RWPE2 (cell line): ENCODE measurements around the gene BCAS4.
A peak's percentile ranks its signal among the peaks of the same experiment; 100 is the strongest.

Experiments used
- ATAC-seq: fragments of 200-7000 bp; cut with Tn5 transposase; 3 replicates; pipeline ENCODE4 v1.9.1; 2021; ENCODE audit warnings: low read depth
- DNase-seq: peaks from one replicate; pipeline ENCODE4 v3.0.0-alpha.2; 2020; ENCODE audit warnings: low spot score
- H3K27ac ChIP-seq: fragments of 450-650 bp; 2 replicates; pipeline ENCODE4 v1.5.1; 2017; ENCODE audit warnings: mild to moderate bottlenecking; ENCODE audit not compliant: poor library complexity, severe bottlenecking
- H3K27me3 ChIP-seq: fragments of 250-450 bp; sonication (Bioruptor Pico); 2 replicates; pipeline ENCODE4 v1.5.1; 2021; ENCODE audit warnings: mild to moderate bottlenecking, moderate library complexity; ENCODE audit not compliant: insufficient read depth, poor library complexity, severe bottlenecking
- H3K36me3 ChIP-seq: fragments of 250-450 bp; sonication (Bioruptor Pico); 2 replicates; pipeline ENCODE4 v1.5.1; 2020; ENCODE audit warnings: low read depth, mild to moderate bottlenecking, moderate library complexity
- H3K4me1 ChIP-seq: fragments of 250-450 bp; sonication (Bioruptor Pico); 2 replicates; pipeline ENCODE4 v1.5.1; 2021; ENCODE audit warnings: mild to moderate bottlenecking, moderate library complexity; ENCODE audit not compliant: insufficient read depth, poor library complexity, severe bottlenecking
- H3K4me3 ChIP-seq: fragments of 250-450 bp; sonication (Bioruptor Pico); 2 replicates; pipeline ENCODE4 v1.5.1; 2021; ENCODE audit warnings: mild to moderate bottlenecking, moderate library complexity; ENCODE audit not compliant: severe bottlenecking
- H3K9me3 ChIP-seq: fragments of 250-450 bp; sonication (Bioruptor Pico); 2 replicates; pipeline ENCODE4 v1.5.1; 2021; ENCODE audit warnings: mild to moderate bottlenecking, moderate library complexity; ENCODE audit not compliant: severe bottlenecking
- TF ChIP-seq, protein P1 (sequence below): fragments of 450-650 bp; IDR thresholded peaks from one replicate; pipeline ENCODE4 v1.5.1; 2017; ENCODE audit warnings: mild to moderate bottlenecking, moderate library complexity; ENCODE audit not compliant: poor library complexity, severe bottlenecking

The BCAS4 gene

DNA sequence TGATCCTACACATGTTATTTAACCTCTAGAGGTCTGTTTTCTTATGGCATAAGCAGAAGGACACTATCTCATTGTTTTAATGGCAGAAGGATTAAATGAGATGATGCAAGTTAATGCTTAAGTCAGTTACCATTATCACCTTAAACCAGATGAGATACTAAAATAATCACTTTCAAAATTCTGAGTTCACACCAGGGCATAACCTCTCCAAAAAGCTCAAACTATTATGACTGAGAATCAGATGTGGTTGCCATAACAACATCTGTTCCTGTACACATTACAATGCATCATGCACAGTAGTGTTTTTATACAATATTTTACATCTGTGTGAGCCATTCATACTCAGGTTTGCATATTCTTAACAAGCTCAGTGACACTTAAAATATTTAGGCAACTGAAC lies 126.1 kb downstream of the BCAS4 start:
- H3K27ac ChIP-seq: peak overlapping the region; percentile 30
- TF ChIP-seq, protein P1, sequence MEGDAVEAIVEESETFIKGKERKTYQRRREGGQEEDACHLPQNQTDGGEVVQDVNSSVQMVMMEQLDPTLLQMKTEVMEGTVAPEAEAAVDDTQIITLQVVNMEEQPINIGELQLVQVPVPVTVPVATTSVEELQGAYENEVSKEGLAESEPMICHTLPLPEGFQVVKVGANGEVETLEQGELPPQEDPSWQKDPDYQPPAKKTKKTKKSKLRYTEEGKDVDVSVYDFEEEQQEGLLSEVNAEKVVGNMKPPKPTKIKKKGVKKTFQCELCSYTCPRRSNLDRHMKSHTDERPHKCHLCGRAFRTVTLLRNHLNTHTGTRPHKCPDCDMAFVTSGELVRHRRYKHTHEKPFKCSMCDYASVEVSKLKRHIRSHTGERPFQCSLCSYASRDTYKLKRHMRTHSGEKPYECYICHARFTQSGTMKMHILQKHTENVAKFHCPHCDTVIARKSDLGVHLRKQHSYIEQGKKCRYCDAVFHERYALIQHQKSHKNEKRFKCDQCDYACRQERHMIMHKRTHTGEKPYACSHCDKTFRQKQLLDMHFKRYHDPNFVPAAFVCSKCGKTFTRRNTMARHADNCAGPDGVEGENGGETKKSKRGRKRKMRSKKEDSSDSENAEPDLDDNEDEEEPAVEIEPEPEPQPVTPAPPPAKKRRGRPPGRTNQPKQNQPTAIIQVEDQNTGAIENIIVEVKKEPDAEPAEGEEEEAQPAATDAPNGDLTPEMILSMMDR: no peak
- peaks cover 61% of the 10 kb centered on the region for H3K4me1 ChIP-seq
- ATAC-seq (peak; percentile 26; the same call in 1 of the 3 replicates), DNase-seq (no peak)
- peaks cover 67% of the 10 kb centered on the region for H3K36me3 ChIP-seq
- no peaks in the 10 kb centered on the region for H3K27me3 ChIP-seq
- H3K9me3 ChIP-seq: no peaks in the 10 kb centered on the region
- H3K4me3 ChIP-seq: no peak overlapping the region

DNA sequence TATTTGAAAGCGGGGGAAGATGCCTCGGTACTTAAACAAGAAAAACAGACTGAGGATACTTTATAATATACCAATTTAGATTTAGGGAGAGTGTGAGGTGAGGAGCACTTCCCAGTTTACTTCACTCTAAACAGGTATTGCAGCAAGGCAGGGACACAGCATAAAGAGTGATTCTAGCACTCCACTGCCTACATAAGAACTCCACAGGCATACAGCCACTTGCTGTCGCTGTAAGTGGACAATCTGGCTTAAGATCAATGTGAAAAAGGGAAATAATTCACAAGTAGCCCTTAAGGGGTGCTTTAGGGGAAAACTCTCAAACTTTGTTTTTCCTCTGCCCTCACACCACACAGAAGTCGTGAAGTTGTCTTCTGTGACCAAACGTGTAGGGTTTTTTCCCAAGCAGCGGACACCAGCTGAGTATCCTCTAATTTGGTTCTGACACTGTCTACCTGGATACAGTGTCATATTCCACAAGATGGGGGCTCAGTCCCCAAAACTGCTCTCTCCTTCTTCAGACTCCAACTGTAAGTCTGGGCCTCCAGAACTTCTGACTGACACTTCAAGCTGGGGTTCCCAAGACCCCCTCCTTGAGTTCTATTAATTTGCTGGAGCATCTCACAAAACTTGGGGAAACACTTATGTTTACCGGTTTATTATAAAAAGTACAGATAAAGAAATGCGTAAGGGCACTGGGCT lies 127.1 kb downstream of the BCAS4 start:
- TF ChIP-seq, protein P1: no peak
- Histone ChIP-seq H3K27me3 (no peaks in the 10 kb centered on the region), H3K36me3 (peaks cover 72% of the 10 kb centered on the region), H3K4me3 (no peak overlapping the region), H3K4me1 (peaks cover 61% of the 10 kb centered on the region), H3K27ac (peak overlapping the region; percentile 30), H3K9me3 (no peaks in the 10 kb centered on the region)
- DNase-seq (no peak), ATAC-seq (0 out of 3 replicates have a peak, but pooled peaks have one; percentile 8)

DNA sequence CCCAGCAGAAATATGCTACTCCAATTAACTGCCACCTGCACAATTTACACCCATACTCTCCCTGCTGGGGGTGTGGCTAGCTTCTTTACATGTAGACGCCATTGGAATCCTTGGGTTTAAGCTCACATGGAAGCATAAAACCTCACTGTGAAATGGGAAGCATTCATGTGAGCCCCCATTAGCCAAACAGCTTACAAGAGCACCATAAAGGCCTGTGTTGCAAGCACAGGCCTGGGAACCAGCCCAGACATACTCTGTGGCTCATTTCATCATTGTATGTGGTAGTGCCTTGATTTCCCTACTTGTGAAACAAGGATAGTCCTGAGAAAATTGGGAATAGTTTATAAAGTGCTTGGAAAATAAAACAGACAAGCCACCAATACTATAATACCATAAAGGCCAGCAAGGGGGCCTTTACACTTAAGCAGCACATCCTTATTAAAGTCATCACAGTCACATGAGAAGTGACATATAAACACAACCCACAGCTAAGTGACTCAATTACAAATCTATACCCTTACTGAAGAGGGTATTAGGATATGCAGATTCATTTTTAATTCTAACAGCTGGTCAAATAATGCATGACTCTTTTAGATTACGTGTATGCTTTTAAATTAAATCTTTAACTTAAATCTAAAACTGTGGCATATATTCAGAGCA lies 129.5 kb downstream of the BCAS4 start:
- peaks cover 60% of the 10 kb centered on the region for H3K4me1 ChIP-seq
- TF ChIP-seq, protein P1: no peak
- no peak for DNase-seq
- H3K27ac ChIP-seq: no peak overlapping the region
- H3K36me3 ChIP-seq: peaks cover 76% of the 10 kb centered on the region
- no peak overlapping the region for H3K4me3 ChIP-seq
- no peak for ATAC-seq
- no peaks in the 10 kb centered on the region for H3K27me3 ChIP-seq
- H3K9me3 ChIP-seq: no peaks in the 10 kb centered on the region

DNA sequence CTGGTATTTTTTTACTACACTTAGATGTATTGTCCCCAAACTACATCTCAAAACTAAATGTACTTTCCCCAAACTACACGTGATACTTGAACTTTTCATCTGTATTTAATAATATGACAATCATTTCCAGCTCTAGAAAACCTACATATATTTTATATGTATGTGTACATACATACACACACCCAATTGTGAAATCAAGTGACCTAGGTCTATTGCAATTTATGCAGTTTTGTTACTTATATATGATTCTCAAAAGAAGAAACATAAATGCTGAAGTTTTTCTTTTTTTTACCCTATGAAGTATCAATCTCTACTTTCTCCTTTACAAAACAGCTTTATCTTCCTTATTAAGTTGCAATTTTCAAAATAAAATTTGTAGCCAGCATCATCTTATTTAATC lies 131.7 kb downstream of the BCAS4 start:
- H3K4me3 ChIP-seq: no peak overlapping the region
- no peak overlapping the region for H3K27ac ChIP-seq
- no peak for ATAC-seq
- no peaks in the 10 kb centered on the region for H3K27me3 ChIP-seq
- H3K4me1 ChIP-seq: peaks cover 44% of the 10 kb centered on the region
- H3K36me3 ChIP-seq: peaks cover 73% of the 10 kb centered on the region
- no peaks in the 10 kb centered on the region for H3K9me3 ChIP-seq
- TF ChIP-seq, protein P1: no peak
- no peak for DNase-seq
